GM20431 (cell line): ENCODE measurements around the gene IFT88.
"Not testable (repeated sequence)": the region's sequence is repeated elsewhere in the genome, so short reads cannot be mapped to it uniquely, and the experiment has no call there.

Experiments used
- in situ Hi-C: fragments of 300-500 bp; cut with MseI, MboI; formaldehyde crosslinking; loops from one replicate; pipeline ENCODE4 v1.15.0; 2020; ENCODE audit warnings: low sequenced_read_pairs; ENCODE audit not compliant: unreplicated experiment

IFT88 gene

GRCh38 chr13:20681481-20681880, 114.5 kb downstream of the IFT88 start:
- in situ Hi-C loops = not testable (repeated sequence)

- in situ Hi-C loops = no loop called here
These were observed 115.1 kb downstream of the IFT88 start for GRCh38 chr13:20682061-20682460.

GRCh38 chr13:20684041-20684440, 117.1 kb downstream of the IFT88 start:
- in situ Hi-C loops = no loop called here

GRCh38 chr13:20684546-20684945, 117.6 kb downstream of the IFT88 start:
- in situ Hi-C loops = no loop called here

- in situ Hi-C loops = no loop called here
These were observed 118.1 kb downstream of the IFT88 start for GRCh38 chr13:20685092-20685491.

GRCh38 chr13:20686167-20686566, 119.2 kb downstream of the IFT88 start:
- in situ Hi-C loops = no loop called here

GRCh38 chr13:20686863-20687579, 120.1 kb downstream of the IFT88 start:
- in situ Hi-C loops = no loop called here

GRCh38 chr13:20689291-20689690, 122.3 kb downstream of the IFT88 start:
- in situ Hi-C loops = no loop called here

- in situ Hi-C loops = no loop called here
These were observed 124.7 kb downstream of the IFT88 start for GRCh38 chr13:20691616-20692015.

- in situ Hi-C loops = no loop called here
These were observed 129.1 kb downstream of the IFT88 start for GRCh38 chr13:20696073-20696472.

- in situ Hi-C loops = no loop called here
These were observed 132.8 kb downstream of the IFT88 start for GRCh38 chr13:20699715-20700114.

GRCh38 chr13:20700288-20700687, 133.3 kb downstream of the IFT88 start:
- in situ Hi-C loops = no loop called here

- in situ Hi-C loops = no loop called here
These were observed 134.5 kb downstream of the IFT88 start for GRCh38 chr13:20701461-20701860.

- in situ Hi-C loops = no loop called here
These were observed 135.6 kb downstream of the IFT88 start for GRCh38 chr13:20702530-20702914.

- in situ Hi-C loops = no loop called here
These were observed 136.2 kb downstream of the IFT88 start, which contains the start of gene IL17D for GRCh38 chr13:20702915-20703779. IL17D (plus strand) TSS chr13:20703699; CDS start chr13:20704002, 303 bp downstream.

GRCh38 chr13:20703780-20704458, 137.0 kb downstream of the IFT88 start:
- in situ Hi-C loops = no loop called here

- in situ Hi-C loops = no loop called here
These were observed 137.6 kb downstream of the IFT88 start for GRCh38 chr13:20704459-20705069.

- in situ Hi-C loops = no loop called here
These were observed 139.7 kb downstream of the IFT88 start for GRCh38 chr13:20706661-20707060.

- in situ Hi-C loops = no loop called here
These were observed 141.3 kb downstream of the IFT88 start for GRCh38 chr13:20708216-20708615.

GRCh38 chr13:20709369-20709768, 142.4 kb downstream of the IFT88 start:
- in situ Hi-C loops = no loop called here
